HCT116 (cell line): ENCODE results near the gene ADRA2A. TPM values are rescaled to one million over a fixed set of nuclear protein-coding genes. Genes with fewer than 3 reads are reported as not detected.
A peak's percentile ranks its signal among the peaks of the same experiment; 100 is the strongest.

Source experiments
- ATAC-seq: fragments of 200-7000 bp; cut with Tn5 transposase; 2 replicates; pipeline ENCODE4 v1.9.1; 2020; ENCODE audit warnings: mild to moderate bottlenecking, moderate library complexity
- BruUV-seq: library from RNA; stranded (reverse); fragments of 400-500 nt; replicated peaks from 2 replicates; lab custom pipeline; 2021; lab: Mats Ljungman, UMichigan
- CTCF ChIA-PET: fragments of 300-600 bp; sonication (Branson Sonifier 250); formaldehyde crosslinking; loops from one replicate; lab custom pipeline; 2021; ENCODE audit warnings: antibody characterized with exemption; lab: Charles Lee
- POLR2A ChIA-PET: fragments of 300-600, 350-600 bp; sonication (Branson Sonifier 250); formaldehyde crosslinking; loops from one replicate; lab custom pipeline; 2021; ENCODE audit warnings: antibody characterized with exemption; lab: Charles Lee
- RAD21 ChIA-PET, 2 experiments: fragments of 300-600 bp; sonication (Branson Sonifier 250); formaldehyde crosslinking; loops; one replicate each; lab custom pipeline; 2023; ENCODE audit warnings: low total read pairs in 2 of 2; ENCODE audit not compliant: uncharacterized antibody in 2 of 2, unreplicated experiment in 2 of 2, low non-redundant PET in 1 of 2; lab: Charles Lee
- DNase-seq: peaks from one replicate; pipeline ENCODE4 v3.0.0-alpha.2; 2010; ENCODE audit warnings: low read depth, low spot score
- H2AFZ ChIP-seq: fragments of 200-600 bp; shearing (Covaris generic), sonication (generic); 2 replicates; pipeline ENCODE4 v1.6.1; 2017; ENCODE audit warnings: low read depth, mixed run types, mixed read lengths, antibody characterized with exemption, low read length; ENCODE audit not compliant: poor library complexity, severe bottlenecking
- H3K27ac ChIP-seq: 2 replicates; pipeline ENCODE4 v1.5.1; 2012; ENCODE audit warnings: low read depth, low read length
- H3K27me3 ChIP-seq: fragments of 200-600 bp; sonication (generic); 2 replicates; pipeline ENCODE4 v1.6.1; 2016; ENCODE audit warnings: mixed run types, low read length, mixed read lengths; ENCODE audit not compliant: insufficient read depth
- H3K36me3 ChIP-seq, 2 experiments: fragments of 200-500 bp in 1 of 2; fragments of 200-600 bp in 1 of 2; sonication (Bioruptor generic) in 1 of 2; sonication (generic) in 1 of 2; 2 replicates each; pipeline versions ENCODE4 v1.5.1 to v1.6.1; 2014 to 2016; ENCODE audit warnings: low read length in 2 of 2, inconsistent platforms in 1 of 2, mixed read lengths in 1 of 2, mixed run types in 1 of 2; ENCODE audit not compliant: insufficient read depth in 2 of 2, control insufficient read depth in 1 of 2
- H3K4me1 ChIP-seq, 2 experiments: fragments of 200-600 bp in 1 of 2; sonication (generic) in 1 of 2; 2 replicates each; pipeline versions ENCODE4 v1.5.1 to v1.6.1; 2012 to 2017; ENCODE audit warnings: low read length in 2 of 2, inconsistent platforms in 1 of 2, mild to moderate bottlenecking in 1 of 2, mixed read lengths in 1 of 2, mixed run types in 1 of 2, moderate library complexity in 1 of 2; ENCODE audit not compliant: insufficient read depth in 2 of 2, control insufficient read depth in 1 of 2
- H3K4me2 ChIP-seq: fragments of 200-600 bp; sonication (generic); 2 replicates; pipeline ENCODE4 v1.6.1; 2017; ENCODE audit warnings: mixed run types, low read length, mixed read lengths
- H3K4me3 ChIP-seq, 2 experiments: fragments of 200-600 bp in 1 of 2; sonication (generic) in 1 of 2; replicated peaks in 1 of 2; 2 replicates each; pipeline ENCODE4 v1.5.1; 2011 to 2016; ENCODE audit warnings: low read length in 2 of 2, control low read depth in 1 of 2, low read depth in 1 of 2, mild to moderate bottlenecking in 1 of 2, mixed read lengths in 1 of 2, mixed run types in 1 of 2
- H3K79me2 ChIP-seq: fragments of 200-600 bp; sonication (generic); 2 replicates; pipeline ENCODE4 v1.6.1; 2017; ENCODE audit warnings: mild to moderate bottlenecking, mixed run types, low read length, moderate library complexity, mixed read lengths; ENCODE audit not compliant: insufficient read depth
- H3K9ac ChIP-seq: fragments of 200-600 bp; sonication (generic); 2 replicates; pipeline ENCODE4 v1.6.1; 2016; ENCODE audit warnings: low read length, mixed read lengths
- H3K9me2 ChIP-seq: fragments of 200-600 bp; sonication (generic), shearing (Covaris generic); 2 replicates; pipeline ENCODE4 v1.6.1; 2017; ENCODE audit warnings: mixed run types, mild to moderate bottlenecking, moderate library complexity; ENCODE audit not compliant: insufficient read depth
- H3K9me3 ChIP-seq, 2 experiments: fragments of 200-500 bp in 1 of 2; fragments of 200-600 bp in 1 of 2; sonication (Bioruptor generic) in 1 of 2; sonication (generic) in 1 of 2; 2 replicates each; pipeline ENCODE4 v1.6.1; 2014 to 2017; ENCODE audit warnings: low read length in 2 of 2, mixed read lengths in 2 of 2, inconsistent platforms in 1 of 2, low read depth in 1 of 2, mild to moderate bottlenecking in 1 of 2, mixed run types in 1 of 2, moderate library complexity in 1 of 2; ENCODE audit not compliant: control insufficient read depth in 1 of 2, insufficient read depth in 1 of 2
- H4K20me1 ChIP-seq: fragments of 200-600 bp; sonication (generic), shearing (Covaris generic); 2 replicates; pipeline ENCODE4 v1.6.1; 2017; ENCODE audit warnings: mixed run types, mild to moderate bottlenecking, moderate library complexity; ENCODE audit not compliant: insufficient read depth
- RAD21 ChIP-seq: IDR thresholded peaks from 2 replicates; pipeline ENCODE4 v1.6.1; 2012; ENCODE audit warnings: low read depth, mild to moderate bottlenecking
- intact Hi-C: fragments of 100-400 bp; cut with micrococcal nuclease; formaldehyde crosslinking; loops from 2 replicates; pipeline ENCODE4 v1.10.0; 2022
- total RNA-seq: library from RNA; stranded (reverse); gene quantifications from one replicate; pipeline ENCODE4 v1.2.1, GENCODE V29; 2021; ENCODE audit not compliant: unreplicated experiment
- TF ChIP-seq, protein P1 (sequence below), 3 experiments: fragments of 200-600 bp in 1 of 3; sonication (generic) in 1 of 3; IDR thresholded peaks in 2 of 3; conservative IDR thresholded peaks in 1 of 3; 2 replicates each; pipeline ENCODE4 v1.5.1; 2012 to 2017; ENCODE audit warnings: low read depth in 2 of 3, low read length in 2 of 3, antibody characterized with exemption in 1 of 3, borderline replicate concordance in 1 of 3, control low read depth in 1 of 3, mild to moderate bottlenecking in 1 of 3, mixed read lengths in 1 of 3, mixed run types in 1 of 3, moderate library complexity in 1 of 3; ENCODE audit not compliant: insufficient read depth in 1 of 3
- TF ChIP-seq, protein P2 (sequence below): IDR thresholded peaks from 2 replicates; pipeline ENCODE4 v1.6.1; 2011; ENCODE audit warnings: mild to moderate bottlenecking, low read length, moderate library complexity; ENCODE audit not compliant: insufficient replicate concordance; ENCODE audit errors: extremely low read depth

ADRA2A gene
- total RNA-seq, 1 experiment from 2014 or later: 0.15 TPM

DNA sequence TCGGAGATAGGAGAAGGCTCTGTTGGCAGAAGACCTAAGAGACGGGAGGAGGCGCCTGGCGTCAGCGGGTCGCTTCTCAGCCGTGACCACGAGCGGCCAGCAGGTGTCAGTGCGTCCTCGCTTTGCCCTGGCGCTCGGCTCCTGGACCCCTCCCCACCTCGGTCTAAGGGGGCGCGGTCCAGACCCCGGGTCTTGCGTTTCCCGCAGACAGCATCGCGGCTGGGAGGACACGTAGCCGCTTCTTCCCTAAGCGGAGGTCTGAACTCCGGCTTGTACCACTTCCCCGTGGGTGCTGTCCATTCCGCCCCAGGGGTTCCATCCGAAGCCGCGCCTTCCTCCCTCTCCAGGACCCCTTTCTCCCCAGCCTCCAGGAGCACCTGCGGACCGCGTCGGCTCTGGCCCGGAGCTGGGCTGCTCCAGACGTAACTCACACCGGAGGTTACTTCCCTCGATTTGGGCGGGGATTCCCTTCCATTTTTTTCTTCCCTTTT is 593 bp upstream of the ADRA2A start:
- RAD21 ChIA-PET: interaction anchor here in 1 of 2 experiments (1.6 kb wide), 1 partner anchor 330 kb away, joined by 5 read pairs; no protein-coding TSS in a partner anchor
- H3K9me3 ChIP-seq: no peaks in the 10 kb centered on the region
- no peaks in the 10 kb centered on the region for H4K20me1 ChIP-seq
- H3K9me2 ChIP-seq: no peaks in the 10 kb centered on the region
- intact Hi-C loops: loop anchor here (1.0 to 10.0 kb wide), 3 partner anchors 284 to 521 kb away; no protein-coding TSS in a partner anchor
- no TSS peak for BruUV-seq
- DNase-seq: peak; percentile 13
- CTCF ChIA-PET: interaction anchor here (1.0 to 1.2 kb wide), 3 partner anchors 11 to 771 kb away, joined by 3 to 4 read pairs (median 3); partner anchors contain the start of gene SMNDC1
- H3K4me2 ChIP-seq: peak overlapping the region; percentile 12
- TF ChIP-seq, protein P1, sequence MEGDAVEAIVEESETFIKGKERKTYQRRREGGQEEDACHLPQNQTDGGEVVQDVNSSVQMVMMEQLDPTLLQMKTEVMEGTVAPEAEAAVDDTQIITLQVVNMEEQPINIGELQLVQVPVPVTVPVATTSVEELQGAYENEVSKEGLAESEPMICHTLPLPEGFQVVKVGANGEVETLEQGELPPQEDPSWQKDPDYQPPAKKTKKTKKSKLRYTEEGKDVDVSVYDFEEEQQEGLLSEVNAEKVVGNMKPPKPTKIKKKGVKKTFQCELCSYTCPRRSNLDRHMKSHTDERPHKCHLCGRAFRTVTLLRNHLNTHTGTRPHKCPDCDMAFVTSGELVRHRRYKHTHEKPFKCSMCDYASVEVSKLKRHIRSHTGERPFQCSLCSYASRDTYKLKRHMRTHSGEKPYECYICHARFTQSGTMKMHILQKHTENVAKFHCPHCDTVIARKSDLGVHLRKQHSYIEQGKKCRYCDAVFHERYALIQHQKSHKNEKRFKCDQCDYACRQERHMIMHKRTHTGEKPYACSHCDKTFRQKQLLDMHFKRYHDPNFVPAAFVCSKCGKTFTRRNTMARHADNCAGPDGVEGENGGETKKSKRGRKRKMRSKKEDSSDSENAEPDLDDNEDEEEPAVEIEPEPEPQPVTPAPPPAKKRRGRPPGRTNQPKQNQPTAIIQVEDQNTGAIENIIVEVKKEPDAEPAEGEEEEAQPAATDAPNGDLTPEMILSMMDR (IDR thresholded peaks at IDR 0.05 in 2 of 3, conservative IDR thresholded peaks at IDR 0.05 in 1 of 3; ENCODE audit: borderline replicate concordance in 1 of 3, insufficient read depth in 1 of 3, low read depth in 2 of 3, low read length in 2 of 3): peak; percentile 84 to 94 (median 85)
- TF ChIP-seq, protein P2, sequence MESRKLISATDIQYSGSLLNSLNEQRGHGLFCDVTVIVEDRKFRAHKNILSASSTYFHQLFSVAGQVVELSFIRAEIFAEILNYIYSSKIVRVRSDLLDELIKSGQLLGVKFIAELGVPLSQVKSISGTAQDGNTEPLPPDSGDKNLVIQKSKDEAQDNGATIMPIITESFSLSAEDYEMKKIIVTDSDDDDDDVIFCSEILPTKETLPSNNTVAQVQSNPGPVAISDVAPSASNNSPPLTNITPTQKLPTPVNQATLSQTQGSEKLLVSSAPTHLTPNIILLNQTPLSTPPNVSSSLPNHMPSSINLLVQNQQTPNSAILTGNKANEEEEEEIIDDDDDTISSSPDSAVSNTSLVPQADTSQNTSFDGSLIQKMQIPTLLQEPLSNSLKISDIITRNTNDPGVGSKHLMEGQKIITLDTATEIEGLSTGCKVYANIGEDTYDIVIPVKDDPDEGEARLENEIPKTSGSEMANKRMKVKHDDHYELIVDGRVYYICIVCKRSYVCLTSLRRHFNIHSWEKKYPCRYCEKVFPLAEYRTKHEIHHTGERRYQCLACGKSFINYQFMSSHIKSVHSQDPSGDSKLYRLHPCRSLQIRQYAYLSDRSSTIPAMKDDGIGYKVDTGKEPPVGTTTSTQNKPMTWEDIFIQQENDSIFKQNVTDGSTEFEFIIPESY: no peak
- peak; percentile 93 for TF ChIP-seq RAD21
- H3K4me1 ChIP-seq: no peaks in the 10 kb centered on the region; a peak in 1 of 4 replicates
- no peak overlapping the region for H3K27ac ChIP-seq
- H3K4me3 ChIP-seq: no peak overlapping the region
- H3K36me3 ChIP-seq: no peaks in the 10 kb centered on the region
- H2AFZ ChIP-seq: no peak overlapping the region
- no peak overlapping the region for H3K9ac ChIP-seq
- peak; percentile 96 for ATAC-seq
- peaks cover 36% of the 10 kb centered on the region; the same call in 1 of the 2 replicates for H3K27me3 ChIP-seq
- no peaks in the 10 kb centered on the region for H3K79me2 ChIP-seq
- POLR2A ChIA-PET: no interaction called here
